IMR-90 (cell line): ENCODE measurements around the gene ARPC2. TPM values are rescaled to one million over a fixed set of nuclear protein-coding genes. Genes with fewer than 3 reads are reported as not detected.

Experiments used
- ATAC-seq: fragments of 200-7000 bp; cut with Tn5 transposase; 2 replicates; pipeline ENCODE4 v1.9.1; 2020; ENCODE audit warnings: low read depth, mild to moderate bottlenecking, moderate library complexity
- BruUV-seq: library from RNA; stranded (reverse); fragments of 400-500 nt; replicated peaks from 2 replicates; lab custom pipeline; 2021; lab: Mats Ljungman, UMichigan
- CTCF ChIA-PET: fragments of 300-600 bp; formaldehyde crosslinking; extraction: SDS; loops from one replicate; lab custom pipeline; 2021; ENCODE audit warnings: antibody characterized with exemption; lab: Yijun Ruan, JAX
- POLR2A ChIA-PET: fragments of 300-600 bp; sonication (Branson Sonifier 250); formaldehyde crosslinking; loops from one replicate; lab custom pipeline; 2022; ENCODE audit warnings: antibody characterized with exemption; ENCODE audit not compliant: unreplicated experiment; lab: Charles Lee
- DNase-seq: peaks from one replicate; pipeline ENCODE4 v3.0.0; 2013
- H2AFZ ChIP-seq: replicated peaks from 2 replicates; pipeline ENCODE3; 2013; ENCODE audit warnings: low read length, mild to moderate bottlenecking; ENCODE audit not compliant: poor library complexity
- H2AK5ac ChIP-seq: 2 replicates; pipeline ENCODE4 v1.6.1; 2013; ENCODE audit warnings: low read depth, low read length, inconsistent platforms
- H2AK9ac ChIP-seq: replicated peaks from 2 replicates; pipeline ENCODE3; 2013; ENCODE audit warnings: mild to moderate bottlenecking, low read depth, low read length, moderate library complexity; ENCODE audit not compliant: poor library complexity
- H2BK120ac ChIP-seq: 2 replicates; pipeline ENCODE4 v1.6.1; 2013; ENCODE audit warnings: low read depth, low read length, inconsistent platforms
- H2BK15ac ChIP-seq: 3 replicates; pipeline ENCODE4 v1.6.1; 2013; ENCODE audit warnings: low read depth, low read length, inconsistent platforms
- H2BK20ac ChIP-seq: 2 replicates; pipeline ENCODE4 v1.6.1; 2013; ENCODE audit warnings: low read depth, mild to moderate bottlenecking, inconsistent platforms, low read length, moderate library complexity
- H2BK5ac ChIP-seq: 2 replicates; pipeline ENCODE4 v1.6.1; 2013; ENCODE audit warnings: mild to moderate bottlenecking, low read depth, low read length, inconsistent platforms; ENCODE audit not compliant: poor library complexity, severe bottlenecking
- H3K14ac ChIP-seq: replicated peaks from 2 replicates; pipeline ENCODE4 v1.6.1; 2013; ENCODE audit warnings: low read depth, low read length, inconsistent platforms
- H3K18ac ChIP-seq: 2 replicates; pipeline ENCODE4 v1.6.1; 2013; ENCODE audit warnings: low read depth, low read length, control low read depth
- H3K23ac ChIP-seq: 2 replicates; pipeline ENCODE4 v1.6.1; 2013; ENCODE audit warnings: low read depth, low read length, inconsistent platforms
- H3K27ac ChIP-seq: 2 replicates; pipeline ENCODE4 v1.5.1; 2013; ENCODE audit warnings: mild to moderate bottlenecking, control low read depth, low read length; ENCODE audit not compliant: insufficient read depth
- H3K27me3 ChIP-seq: 2 replicates; pipeline ENCODE4 v1.6.1; 2013; ENCODE audit warnings: low read length; ENCODE audit not compliant: control insufficient read depth, insufficient read depth
- H3K36me3 ChIP-seq: 2 replicates; pipeline ENCODE4 v1.6.1; 2013; ENCODE audit warnings: low read length, mixed read lengths; ENCODE audit not compliant: control insufficient read depth, insufficient read depth
- H3K4ac ChIP-seq: 2 replicates; pipeline ENCODE4 v1.6.1; 2013; ENCODE audit warnings: low read depth, low read length, inconsistent platforms
- H3K4me1 ChIP-seq: 2 replicates; pipeline ENCODE4 v1.6.1; 2013; ENCODE audit warnings: low read length, mixed read lengths; ENCODE audit not compliant: control insufficient read depth, insufficient read depth
- H3K4me2 ChIP-seq: 2 replicates; pipeline ENCODE4 v1.6.1; 2013; ENCODE audit warnings: low read depth, mild to moderate bottlenecking, control low read depth, low read length, moderate library complexity
- H3K4me3 ChIP-seq: 2 replicates; pipeline ENCODE4 v1.5.1; 2013; ENCODE audit warnings: low read depth, mild to moderate bottlenecking, control low read depth, low read length, moderate library complexity; ENCODE audit not compliant: insufficient read depth
- H3K56ac ChIP-seq: 2 replicates; pipeline ENCODE4 v1.6.1; 2013; ENCODE audit warnings: low read length, inconsistent platforms; ENCODE audit not compliant: insufficient read depth; ENCODE audit errors: extremely low read depth
- H3K79me1 ChIP-seq, 2 experiments: 2 replicates each; pipeline ENCODE4 v1.6.1; 2013; ENCODE audit warnings: low read length in 2 of 2, inconsistent platforms in 1 of 2, low read depth in 1 of 2
- H3K9ac ChIP-seq: 2 replicates; pipeline ENCODE4 v1.6.1; 2013; ENCODE audit warnings: low read depth, low read length, control low read depth
- H3K9me1 ChIP-seq: 2 replicates; pipeline ENCODE4 v1.6.1; 2013; ENCODE audit warnings: low read length, inconsistent platforms; ENCODE audit not compliant: insufficient read depth
- H3K9me3 ChIP-seq: 2 replicates; pipeline ENCODE4 v1.6.1; 2013; ENCODE audit warnings: low read length; ENCODE audit not compliant: control insufficient read depth, insufficient read depth
- H4K20me1 ChIP-seq: 2 replicates; pipeline ENCODE4 v1.6.1; 2013; ENCODE audit warnings: low read length, inconsistent platforms; ENCODE audit not compliant: insufficient read depth
- H4K5ac ChIP-seq: 2 replicates; pipeline ENCODE4 v1.6.1; 2013; ENCODE audit warnings: mild to moderate bottlenecking, low read depth, low read length, control low read depth
- H4K8ac ChIP-seq, 2 experiments: 2 replicates each; pipeline ENCODE4 v1.6.1; 2013; ENCODE audit warnings: low read depth in 2 of 2, low read length in 2 of 2, control low read depth in 1 of 2, inconsistent platforms in 1 of 2
- H4K91ac ChIP-seq: 2 replicates; pipeline ENCODE4 v1.6.1; 2013; ENCODE audit warnings: low read depth, low read length, inconsistent platforms; ENCODE audit not compliant: insufficient read depth
- BHLHE40 ChIP-seq: fragments of 150-350 bp; IDR thresholded peaks from 2 replicates; pipeline ENCODE4 v1.6.1; 2016; ENCODE audit warnings: mild to moderate bottlenecking, low read depth, low read length
- CEBPB ChIP-seq: IDR thresholded peaks from 2 replicates; pipeline ENCODE4 v1.6.1; 2012; ENCODE audit warnings: low read depth, low read length, improper control_type of control experiment
- CHD1 ChIP-seq: IDR thresholded peaks from 2 replicates; pipeline ENCODE4 v1.6.1; 2012; ENCODE audit warnings: low read depth, low read length, improper control_type of control experiment
- FOS ChIP-seq: fragments of 150-350 bp; IDR thresholded peaks from 2 replicates; pipeline ENCODE4 v1.6.1; 2016; ENCODE audit warnings: low read depth, low read length
- MAFK ChIP-seq: IDR thresholded peaks from 2 replicates; pipeline ENCODE4 v1.6.1; 2012; ENCODE audit warnings: low read depth, low read length, improper control_type of control experiment
- MAZ ChIP-seq: IDR thresholded peaks from 2 replicates; pipeline ENCODE4 v1.6.1; 2012; ENCODE audit warnings: low read depth, mild to moderate bottlenecking, low read length, improper control_type of control experiment, moderate library complexity, borderline replicate concordance
- MXI1 ChIP-seq: IDR thresholded peaks from 2 replicates; pipeline ENCODE4 v1.6.1; 2012; ENCODE audit warnings: low read depth, mild to moderate bottlenecking, low read length, moderate library complexity, borderline replicate concordance
- NFE2L2 ChIP-seq: fragments of 150-350 bp; IDR thresholded peaks from 2 replicates; pipeline ENCODE4 v1.6.1; 2016; ENCODE audit warnings: low read depth, mild to moderate bottlenecking, low read length
- POLR2A ChIP-seq: IDR thresholded peaks from 2 replicates; pipeline ENCODE4 v1.6.1; 2012; ENCODE audit warnings: mild to moderate bottlenecking, low read depth, low read length
- RAD21 ChIP-seq: IDR thresholded peaks from 2 replicates; pipeline ENCODE4 v1.6.1; 2012; ENCODE audit warnings: low read length, improper control_type of control experiment
- RCOR1 ChIP-seq: IDR thresholded peaks from 2 replicates; pipeline ENCODE4 v1.6.1; 2012; ENCODE audit warnings: mild to moderate bottlenecking, low read length, improper control_type of control experiment; ENCODE audit not compliant: insufficient replicate concordance
- SMC3 ChIP-seq: fragments of 150-350 bp; IDR thresholded peaks from 2 replicates; pipeline ENCODE4 v1.6.1; 2016; ENCODE audit warnings: low read depth, mild to moderate bottlenecking, antibody characterized with exemption, low read length, moderate library complexity
- WGBS, 2 experiments: methylation state at CpG; one replicate each; pipeline versions ENCODE4 v1.1.5 to v1.1.7; 2013; ENCODE audit warnings: missing lambda C conversion rate in 2 of 2; ENCODE audit not compliant: insufficient read length in 1 of 2; ENCODE audit errors: extremely low coverage in 2 of 2; 5-methylcytosine and 5-hydroxymethylcytosine counted together
- dilution Hi-C: fragments of 300-500 bp; cut with HindIII; formaldehyde crosslinking; loops from one replicate; pipeline ENCODE4 v1.14.3; 2018; ENCODE audit warnings: low sequenced_read_pairs; ENCODE audit not compliant: unreplicated experiment
- in situ Hi-C: fragments of 300-500 bp; cut with MboI; formaldehyde crosslinking; loops from 3 replicates; pipeline ENCODE4 v1.14.3; 2019; ENCODE audit warnings: low sequenced_read_pairs, inconsistent platforms, mixed read lengths
- intact Hi-C: fragments of 100-400 bp; cut with micrococcal nuclease; formaldehyde crosslinking; loops from 2 replicates; pipeline ENCODE4 v1.10.0; 2022
- polyA plus RNA-seq, 3 experiments: library from polyadenylated mRNA; depleted of rRNA; stranded (reverse); fragments of >200 nt; gene quantifications; 2 replicates each; pipeline ENCODE4 v1.2.3, GENCODE V29; 2012; ENCODE audit warnings: low replicate concordance in 1 of 3
- total RNA-seq: library from RNA; depleted of rRNA; stranded (reverse); fragments of >200 nt; gene quantifications from 2 replicates; pipeline ENCODE4 v1.2.3, GENCODE V29; 2012
- TF ChIP-seq, protein P1 (sequence below): fragments of 150-350 bp; IDR thresholded peaks from 2 replicates; pipeline ENCODE4 v1.6.1; 2017; ENCODE audit warnings: mild to moderate bottlenecking, antibody characterized with exemption, low read length, low read depth
- TF ChIP-seq, protein P2 (sequence below): fragments of 150-350 bp; IDR thresholded peaks from 2 replicates; pipeline ENCODE4 v1.6.1; 2016; ENCODE audit warnings: low read depth, mild to moderate bottlenecking, low read length, moderate library complexity, borderline replicate concordance
- TF ChIP-seq, protein P3 (sequence below): conservative IDR thresholded peaks from 2 replicates; pipeline ENCODE4 v1.5.1; 2012; ENCODE audit warnings: mild to moderate bottlenecking, low read depth, low read length, improper control_type of control experiment

ARPC2 gene
- total and polyA plus RNA-seq, 2 of the 4 experiments (the other 2 are of a cell fraction): 561 to 635 TPM

DNA sequence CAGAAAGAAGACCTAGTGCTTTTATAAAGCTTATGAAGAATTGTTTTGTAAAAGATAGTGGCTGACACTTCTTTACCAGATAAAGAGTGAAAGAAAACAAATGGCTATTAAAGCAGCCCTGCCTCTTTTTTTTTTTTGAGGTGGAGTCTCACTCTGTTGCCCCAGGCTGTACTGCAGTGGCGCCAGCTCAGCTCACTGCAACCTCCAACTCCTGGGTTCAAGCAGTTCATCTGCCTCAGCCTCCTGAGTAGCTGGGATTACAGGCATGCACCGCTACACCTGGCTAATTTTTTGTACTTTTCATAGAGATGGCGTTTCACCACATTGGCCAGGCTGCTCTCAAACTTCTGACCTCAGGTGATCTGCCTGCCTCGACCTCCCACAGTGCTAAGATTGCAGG is 12.9 kb downstream of the ARPC2 start:
- no peak overlapping the region for H3K18ac ChIP-seq
- peak overlapping the region; percentile 70 for H2BK5ac ChIP-seq
- in situ Hi-C loops (no loop called here), dilution Hi-C loops (no loop called here), intact Hi-C loops (loop anchor here (5.0 kb wide), 1 partner anchor 43 kb away; no protein-coding TSS in a partner anchor)
- peak; percentile 30; the same call in 1 of the 2 replicates for ATAC-seq
- H3K4ac ChIP-seq: peak overlapping the region; percentile 83
- H4K20me1 ChIP-seq: peaks cover 20% of the 10 kb centered on the region; the same call in 1 of the 2 replicates
- H3K36me3 ChIP-seq: peaks cover 63% of the 10 kb centered on the region
- peak overlapping the region; percentile 41; the same call in 1 of the 2 replicates for H3K14ac ChIP-seq
- no peak overlapping the region for H2AK9ac ChIP-seq
- ChIA-PET POLR2A (interaction anchor here (1.5 to 1.6 kb wide), 2 partner anchors 14 to 41 kb away, joined by 4 to 6 read pairs; partner anchors contain the start of genes AAMP and PNKD), CTCF (no interaction called here)
- H2AK5ac ChIP-seq: peak overlapping the region; percentile 92
- peak overlapping the region; percentile 54; the same call in 1 of the 2 replicates for H2BK120ac ChIP-seq
- peak overlapping the region; percentile 71 to 99 for H4K8ac ChIP-seq
- BruUV-seq: no TSS peak
- H3K9me1 ChIP-seq: peaks cover 10% of the 10 kb centered on the region; the same call in 1 of the 2 replicates
- peak overlapping the region; percentile 2; the same call in 1 of the 2 replicates for H2BK20ac ChIP-seq
- peak overlapping the region; percentile 67 for H4K91ac ChIP-seq
- H3K4me1 ChIP-seq: peaks cover 9% of the 10 kb centered on the region; the same call in 1 of the 2 replicates
- H3K79me1 ChIP-seq: peaks cover 35 to 51% of the 10 kb centered on the region in 2 experiments
- no peak overlapping the region for H4K5ac ChIP-seq
- no peaks in the 10 kb centered on the region for H3K27me3 ChIP-seq
- peak overlapping the region; percentile 76; the same call in 2 of the 3 replicates for H2BK15ac ChIP-seq
- H3K27ac ChIP-seq: peak overlapping the region; percentile 92
- H3K9me3 ChIP-seq: no peaks in the 10 kb centered on the region
- H3K4me3 ChIP-seq: no peak overlapping the region
- no peak overlapping the region for H2AFZ ChIP-seq
- no peak overlapping the region for H3K4me2 ChIP-seq
- no peak for DNase-seq
- H3K23ac ChIP-seq: peak overlapping the region; percentile 3; the same call in 1 of the 2 replicates
- peak overlapping the region; percentile 36; the same call in 1 of the 2 replicates for H3K56ac ChIP-seq
- 93% methylated on average over 3 of the region's 4 CpGs; no CpG with 5 or more reads in 1 of the 2 experiments for WGBS, 2 experiments
- peak overlapping the region; percentile 6; the same call in 1 of the 2 replicates for H3K9ac ChIP-seq
- TF ChIP-seq, protein P1, sequence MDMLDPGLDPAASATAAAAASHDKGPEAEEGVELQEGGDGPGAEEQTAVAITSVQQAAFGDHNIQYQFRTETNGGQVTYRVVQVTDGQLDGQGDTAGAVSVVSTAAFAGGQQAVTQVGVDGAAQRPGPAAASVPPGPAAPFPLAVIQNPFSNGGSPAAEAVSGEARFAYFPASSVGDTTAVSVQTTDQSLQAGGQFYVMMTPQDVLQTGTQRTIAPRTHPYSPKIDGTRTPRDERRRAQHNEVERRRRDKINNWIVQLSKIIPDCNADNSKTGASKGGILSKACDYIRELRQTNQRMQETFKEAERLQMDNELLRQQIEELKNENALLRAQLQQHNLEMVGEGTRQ: no peak
- TF ChIP-seq MAZ (no peak), BHLHE40 (no peak), MXI1 (no peak), CEBPB (no peak), RCOR1 (no peak), RAD21 (no peak), FOS (no peak), CHD1 (no peak), NFE2L2 (no peak), POLR2A (no peak), SMC3 (no peak), MAFK (no peak)
- TF ChIP-seq, protein P2, sequence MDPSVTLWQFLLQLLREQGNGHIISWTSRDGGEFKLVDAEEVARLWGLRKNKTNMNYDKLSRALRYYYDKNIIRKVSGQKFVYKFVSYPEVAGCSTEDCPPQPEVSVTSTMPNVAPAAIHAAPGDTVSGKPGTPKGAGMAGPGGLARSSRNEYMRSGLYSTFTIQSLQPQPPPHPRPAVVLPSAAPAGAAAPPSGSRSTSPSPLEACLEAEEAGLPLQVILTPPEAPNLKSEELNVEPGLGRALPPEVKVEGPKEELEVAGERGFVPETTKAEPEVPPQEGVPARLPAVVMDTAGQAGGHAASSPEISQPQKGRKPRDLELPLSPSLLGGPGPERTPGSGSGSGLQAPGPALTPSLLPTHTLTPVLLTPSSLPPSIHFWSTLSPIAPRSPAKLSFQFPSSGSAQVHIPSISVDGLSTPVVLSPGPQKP: no peak
- TF ChIP-seq, protein P3, sequence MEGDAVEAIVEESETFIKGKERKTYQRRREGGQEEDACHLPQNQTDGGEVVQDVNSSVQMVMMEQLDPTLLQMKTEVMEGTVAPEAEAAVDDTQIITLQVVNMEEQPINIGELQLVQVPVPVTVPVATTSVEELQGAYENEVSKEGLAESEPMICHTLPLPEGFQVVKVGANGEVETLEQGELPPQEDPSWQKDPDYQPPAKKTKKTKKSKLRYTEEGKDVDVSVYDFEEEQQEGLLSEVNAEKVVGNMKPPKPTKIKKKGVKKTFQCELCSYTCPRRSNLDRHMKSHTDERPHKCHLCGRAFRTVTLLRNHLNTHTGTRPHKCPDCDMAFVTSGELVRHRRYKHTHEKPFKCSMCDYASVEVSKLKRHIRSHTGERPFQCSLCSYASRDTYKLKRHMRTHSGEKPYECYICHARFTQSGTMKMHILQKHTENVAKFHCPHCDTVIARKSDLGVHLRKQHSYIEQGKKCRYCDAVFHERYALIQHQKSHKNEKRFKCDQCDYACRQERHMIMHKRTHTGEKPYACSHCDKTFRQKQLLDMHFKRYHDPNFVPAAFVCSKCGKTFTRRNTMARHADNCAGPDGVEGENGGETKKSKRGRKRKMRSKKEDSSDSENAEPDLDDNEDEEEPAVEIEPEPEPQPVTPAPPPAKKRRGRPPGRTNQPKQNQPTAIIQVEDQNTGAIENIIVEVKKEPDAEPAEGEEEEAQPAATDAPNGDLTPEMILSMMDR: no peak
